Lung (tissue), 12 donors: ENCODE results near the gene GNG7. TPM values are rescaled to one million over a fixed set of nuclear protein-coding genes. Genes with fewer than 3 reads are reported as not detected.
"Not testable (repeated sequence)": the region's sequence is repeated elsewhere in the genome, so short reads cannot be mapped to it uniquely, and the experiment has no call there.

Experiments used
- ATAC-seq: fragments of 200-7000 bp; cut with Tn5 transposase; one replicate; pipeline ENCODE4 v1.9.1; 2020; ENCODE audit warnings: moderate number of reproducible peaks; ENCODE audit not compliant: insufficient read depth, low FRiP score
- DNase-seq, 3 donors: peaks; one replicate each; pipeline ENCODE4 v3.0.0-alpha.2; 2013 to 2017
- H3K27ac ChIP-seq, 2 donors: one replicate each; pipeline ENCODE4 v1.5.1; 2013; ENCODE audit warnings: mild to moderate bottlenecking in 2 of 2, moderate library complexity in 2 of 2, control low read depth in 1 of 2, inconsistent platforms in 1 of 2, low read depth in 1 of 2, low read length in 1 of 2
- H3K27me3 ChIP-seq, 3 donors: one replicate each; pipeline ENCODE4 v1.5.1; 2013; ENCODE audit warnings: low read length in 2 of 3; ENCODE audit not compliant: control insufficient read depth in 3 of 3, insufficient read depth in 3 of 3
- H3K36me3 ChIP-seq, 4 donors: one replicate each; pipeline ENCODE4 v1.5.1; 2013; ENCODE audit warnings: low read length in 4 of 4, mild to moderate bottlenecking in 1 of 4, moderate library complexity in 1 of 4; ENCODE audit not compliant: control insufficient read depth in 4 of 4, insufficient read depth in 4 of 4
- H3K4me1 ChIP-seq, 5 donors: one replicate each; pipeline ENCODE4 v1.5.1; 2013; ENCODE audit warnings: low read length in 5 of 5, mild to moderate bottlenecking in 2 of 5, moderate library complexity in 1 of 5; ENCODE audit not compliant: control insufficient read depth in 5 of 5, insufficient read depth in 5 of 5
- H3K4me3 ChIP-seq: one replicate; pipeline ENCODE4 v1.5.1; 2013; ENCODE audit warnings: mild to moderate bottlenecking, control low read depth, moderate library complexity
- H3K9ac ChIP-seq, 2 donors: one replicate each; pipeline ENCODE4 v1.5.1; 2013; ENCODE audit warnings: low read length in 2 of 2, control low read depth in 1 of 2; ENCODE audit not compliant: insufficient read depth in 1 of 2
- H3K9me3 ChIP-seq, 4 donors: one replicate each; pipeline ENCODE4 v1.5.1; 2013; ENCODE audit warnings: low read length in 3 of 4, mild to moderate bottlenecking in 1 of 4, moderate library complexity in 1 of 4; ENCODE audit not compliant: control insufficient read depth in 4 of 4, insufficient read depth in 3 of 4
- WGBS, 2 donors: extraction: QIAGEN DNeasy Blood & Tissue Kit; methylation state at CpG; one replicate each; pipeline ENCODE4 v1.1.7; 2013; 5-methylcytosine and 5-hydroxymethylcytosine counted together
- polyA plus RNA-seq, 2 donors: library from polyadenylated mRNA; stranded (reverse); fragments of 200-250 nt; gene quantifications; one replicate each; pipeline ENCODE4 v1.2.1, GENCODE V29; 2013
- total RNA-seq, 2 donors: library from RNA; depleted of rRNA in 1 of 2; stranded (reverse); fragments of >200 nt in 1 of 2; gene quantifications; one replicate each; pipeline ENCODE4 v1.2.1, GENCODE V29; 2014 to 2021
- TF ChIP-seq, protein P1 (sequence below): IDR thresholded peaks from 2 replicates; pipeline ENCODE4 v1.5.1; 2012; ENCODE audit warnings: mild to moderate bottlenecking; ENCODE audit errors: control extremely low read depth, extremely low read depth
- donor health status: control.
- donor health status: control.
- donor health status: Bipolar disorder and iron deficiency.
- donor health status: healthy.
- donor health status: DM: yes; HTN: yes; CAD: no.

The GNG7 gene
- total and polyA plus RNA-seq, 4 donors, result 1.6 to 4.5 (median 2.8) TPM

DNA sequence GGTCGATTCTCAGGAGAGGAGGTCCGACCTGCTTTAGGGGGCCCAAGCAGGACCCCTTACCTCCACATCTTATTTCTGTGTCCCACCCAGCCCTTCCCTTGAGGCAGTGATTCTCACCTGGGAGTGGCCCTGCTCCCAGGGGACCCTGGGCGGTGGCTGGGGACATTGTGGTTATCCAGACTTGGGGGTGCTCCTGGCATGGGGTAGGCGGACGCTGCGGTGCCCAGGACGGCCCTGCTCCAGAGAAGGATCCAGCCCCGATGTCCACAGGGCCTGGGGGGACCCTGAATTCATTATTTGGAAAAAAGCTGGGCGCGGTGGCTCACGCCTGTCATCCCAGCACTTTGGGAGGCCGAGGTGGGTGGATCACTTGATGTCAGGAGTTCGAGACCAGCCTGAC is 142.1 kb downstream of the GNG7 start:
- TF ChIP-seq, protein P1, sequence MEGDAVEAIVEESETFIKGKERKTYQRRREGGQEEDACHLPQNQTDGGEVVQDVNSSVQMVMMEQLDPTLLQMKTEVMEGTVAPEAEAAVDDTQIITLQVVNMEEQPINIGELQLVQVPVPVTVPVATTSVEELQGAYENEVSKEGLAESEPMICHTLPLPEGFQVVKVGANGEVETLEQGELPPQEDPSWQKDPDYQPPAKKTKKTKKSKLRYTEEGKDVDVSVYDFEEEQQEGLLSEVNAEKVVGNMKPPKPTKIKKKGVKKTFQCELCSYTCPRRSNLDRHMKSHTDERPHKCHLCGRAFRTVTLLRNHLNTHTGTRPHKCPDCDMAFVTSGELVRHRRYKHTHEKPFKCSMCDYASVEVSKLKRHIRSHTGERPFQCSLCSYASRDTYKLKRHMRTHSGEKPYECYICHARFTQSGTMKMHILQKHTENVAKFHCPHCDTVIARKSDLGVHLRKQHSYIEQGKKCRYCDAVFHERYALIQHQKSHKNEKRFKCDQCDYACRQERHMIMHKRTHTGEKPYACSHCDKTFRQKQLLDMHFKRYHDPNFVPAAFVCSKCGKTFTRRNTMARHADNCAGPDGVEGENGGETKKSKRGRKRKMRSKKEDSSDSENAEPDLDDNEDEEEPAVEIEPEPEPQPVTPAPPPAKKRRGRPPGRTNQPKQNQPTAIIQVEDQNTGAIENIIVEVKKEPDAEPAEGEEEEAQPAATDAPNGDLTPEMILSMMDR, result no peak
- no peak overlapping the region for H3K9ac ChIP-seq
- no peak for ATAC-seq
- H3K9me3 ChIP-seq, result no peaks in the 10 kb centered on the region
- no peaks in the 10 kb centered on the region for H3K27me3 ChIP-seq
- peaks cover 0 to 3% (median 0%) of the 10 kb centered on the region in 5 donors for H3K4me1 ChIP-seq
- 92 to 95% methylated on average over 13 of the region's 13 CpGs for WGBS, 2 donors
- no peak for DNase-seq
- no peak overlapping the region for H3K27ac ChIP-seq
- no peak overlapping the region for H3K4me3 ChIP-seq
- no peaks in the 10 kb centered on the region for H3K36me3 ChIP-seq

- no peaks in the 10 kb centered on the region for H3K9me3 ChIP-seq
- TF ChIP-seq, protein P1, result no peak
- no peak overlapping the region for H3K4me3 ChIP-seq
- H3K4me1 ChIP-seq, result peaks cover 0 to 3% (median 0%) of the 10 kb centered on the region in 5 donors
- ATAC-seq (no peak), DNase-seq (no peak)
- no peak overlapping the region for H3K27ac ChIP-seq
- 97 to 100% methylated on average over 2 of the region's 2 CpGs for WGBS, 2 donors
- no peaks in the 10 kb centered on the region for H3K27me3 ChIP-seq
- no peaks in the 10 kb centered on the region for H3K36me3 ChIP-seq
- no peak overlapping the region for H3K9ac ChIP-seq
These were observed 144.0 kb downstream of the GNG7 start for GRCh38 chr19:2558543-2558942.

DNA sequence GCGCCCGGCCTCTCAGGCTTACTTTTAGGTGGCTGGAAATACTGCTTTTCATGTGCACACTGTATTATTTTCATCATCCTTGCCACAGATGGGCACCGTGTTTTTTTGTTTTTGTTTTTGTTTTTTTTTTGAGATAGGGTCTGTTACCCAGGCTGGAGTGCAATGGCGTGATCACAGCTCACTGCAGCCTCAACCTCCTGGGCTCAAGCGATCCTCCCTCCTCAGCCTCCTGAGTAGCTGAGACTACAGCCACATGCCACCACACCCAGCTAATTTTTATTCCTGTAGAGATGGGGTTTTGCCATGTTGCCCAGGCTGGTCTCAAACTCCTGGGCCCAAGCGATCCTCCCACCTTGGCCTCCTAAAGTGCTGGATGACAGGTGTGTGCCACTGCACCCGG is 144.4 kb downstream of the GNG7 start:
- not testable (repeated sequence) for H3K27me3 ChIP-seq, H3K27ac ChIP-seq, H3K9ac ChIP-seq, H3K36me3 ChIP-seq, H3K4me3 ChIP-seq, DNase-seq, H3K9me3 ChIP-seq, ATAC-seq, H3K4me1 ChIP-seq
- 80 to 81% methylated on average over 7 of the region's 7 CpGs for WGBS, 2 donors

DNA sequence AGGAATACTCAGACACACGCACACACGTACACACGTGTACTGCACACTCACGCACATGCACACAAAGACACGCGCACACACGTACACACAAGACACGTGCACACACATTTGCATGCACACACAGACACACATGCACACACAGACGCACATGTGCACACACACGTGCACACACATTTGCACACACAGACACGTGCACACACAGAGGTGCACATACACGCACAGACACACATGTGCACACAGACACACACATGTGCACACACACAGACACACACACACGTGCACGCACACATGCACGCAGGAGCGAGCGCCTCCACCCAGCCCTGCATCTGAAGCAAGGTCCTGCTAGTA is 145.4 kb downstream of the GNG7 start:
- DNase-seq (no peak), ATAC-seq (no peak)
- H3K4me3 ChIP-seq, result no peak overlapping the region

More for the DNA sequence above, 145.4 kb downstream of the GNG7 start:
- Histone ChIP-seq H3K27me3 (no peaks in the 10 kb centered on the region), H3K36me3 (no peaks in the 10 kb centered on the region), H3K27ac (no peak overlapping the region), H3K9me3 (no peaks in the 10 kb centered on the region), H3K4me1 (peaks cover 0 to 4% (median 0%) of the 10 kb centered on the region in 5 donors), H3K9ac (no peak overlapping the region)
- WGBS, 2 donors, result 94 to 97% methylated on average over 17 of the region's 17 CpGs
- TF ChIP-seq, protein P1, result no peak
